ENCODE data around the gene APBA2. TPM values are rescaled to one million over a fixed set of nuclear protein-coding genes. Genes with fewer than 3 reads are reported as not detected.

Gene APBA2
- total RNA-seq, 1 experiment from 2014 or later: 0.31 TPM

DNA sequence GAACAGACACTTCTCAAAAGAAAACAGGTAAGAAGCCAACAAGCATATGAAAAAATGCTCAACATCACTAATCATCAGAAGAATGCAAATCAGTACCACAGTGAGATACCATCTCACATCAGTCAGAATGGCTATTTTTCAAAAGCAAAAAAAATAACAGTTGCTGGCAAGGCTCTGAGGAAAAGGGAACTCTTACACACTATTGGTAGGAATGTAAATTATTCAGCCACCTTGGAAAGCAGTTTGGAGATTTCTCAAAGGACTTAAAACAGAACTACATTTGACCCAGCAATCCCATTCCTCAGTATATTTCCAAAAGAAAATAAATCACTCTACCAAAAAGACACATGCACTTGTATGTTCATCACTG lies 95.6 kb downstream of the APBA2 start:
- no peak overlapping the region for H3K27ac ChIP-seq (ENCODE audit: low read length)
- in situ Hi-C loops (cut with HindIII; ENCODE audit: low pct_unique_long_range_greater_than_20kb, low sequenced_read_pairs) (no loop called here), intact Hi-C loops (cut with micrococcal nuclease; ENCODE audit: unreplicated experiment) (no loop called here)
- no peaks in the 10 kb centered on the region for H3K9me3 ChIP-seq (ENCODE audit: control insufficient read depth, insufficient read depth, low read depth, low read length)
- DNase-seq (ENCODE audit: low read depth, low spot score) (no peak), ATAC-seq (no peak)
- H3K36me3 ChIP-seq (ENCODE audit: control insufficient read depth, insufficient read depth, low read length): no peaks in the 10 kb centered on the region
- POLR2A ChIA-PET: no interaction called here
- no peaks in the 10 kb centered on the region for H3K4me1 ChIP-seq (ENCODE audit: control insufficient read depth, insufficient read depth, low read length)
- TF ChIP-seq, protein P1, sequence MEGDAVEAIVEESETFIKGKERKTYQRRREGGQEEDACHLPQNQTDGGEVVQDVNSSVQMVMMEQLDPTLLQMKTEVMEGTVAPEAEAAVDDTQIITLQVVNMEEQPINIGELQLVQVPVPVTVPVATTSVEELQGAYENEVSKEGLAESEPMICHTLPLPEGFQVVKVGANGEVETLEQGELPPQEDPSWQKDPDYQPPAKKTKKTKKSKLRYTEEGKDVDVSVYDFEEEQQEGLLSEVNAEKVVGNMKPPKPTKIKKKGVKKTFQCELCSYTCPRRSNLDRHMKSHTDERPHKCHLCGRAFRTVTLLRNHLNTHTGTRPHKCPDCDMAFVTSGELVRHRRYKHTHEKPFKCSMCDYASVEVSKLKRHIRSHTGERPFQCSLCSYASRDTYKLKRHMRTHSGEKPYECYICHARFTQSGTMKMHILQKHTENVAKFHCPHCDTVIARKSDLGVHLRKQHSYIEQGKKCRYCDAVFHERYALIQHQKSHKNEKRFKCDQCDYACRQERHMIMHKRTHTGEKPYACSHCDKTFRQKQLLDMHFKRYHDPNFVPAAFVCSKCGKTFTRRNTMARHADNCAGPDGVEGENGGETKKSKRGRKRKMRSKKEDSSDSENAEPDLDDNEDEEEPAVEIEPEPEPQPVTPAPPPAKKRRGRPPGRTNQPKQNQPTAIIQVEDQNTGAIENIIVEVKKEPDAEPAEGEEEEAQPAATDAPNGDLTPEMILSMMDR (IDR thresholded peaks at IDR 0.05): no peak
- TF ChIP-seq SIN3A (IDR thresholded peaks at IDR 0.05; ENCODE audit: borderline replicate concordance, insufficient read depth, low read depth, low read length): no peak
- TF ChIP-seq, protein P2, sequence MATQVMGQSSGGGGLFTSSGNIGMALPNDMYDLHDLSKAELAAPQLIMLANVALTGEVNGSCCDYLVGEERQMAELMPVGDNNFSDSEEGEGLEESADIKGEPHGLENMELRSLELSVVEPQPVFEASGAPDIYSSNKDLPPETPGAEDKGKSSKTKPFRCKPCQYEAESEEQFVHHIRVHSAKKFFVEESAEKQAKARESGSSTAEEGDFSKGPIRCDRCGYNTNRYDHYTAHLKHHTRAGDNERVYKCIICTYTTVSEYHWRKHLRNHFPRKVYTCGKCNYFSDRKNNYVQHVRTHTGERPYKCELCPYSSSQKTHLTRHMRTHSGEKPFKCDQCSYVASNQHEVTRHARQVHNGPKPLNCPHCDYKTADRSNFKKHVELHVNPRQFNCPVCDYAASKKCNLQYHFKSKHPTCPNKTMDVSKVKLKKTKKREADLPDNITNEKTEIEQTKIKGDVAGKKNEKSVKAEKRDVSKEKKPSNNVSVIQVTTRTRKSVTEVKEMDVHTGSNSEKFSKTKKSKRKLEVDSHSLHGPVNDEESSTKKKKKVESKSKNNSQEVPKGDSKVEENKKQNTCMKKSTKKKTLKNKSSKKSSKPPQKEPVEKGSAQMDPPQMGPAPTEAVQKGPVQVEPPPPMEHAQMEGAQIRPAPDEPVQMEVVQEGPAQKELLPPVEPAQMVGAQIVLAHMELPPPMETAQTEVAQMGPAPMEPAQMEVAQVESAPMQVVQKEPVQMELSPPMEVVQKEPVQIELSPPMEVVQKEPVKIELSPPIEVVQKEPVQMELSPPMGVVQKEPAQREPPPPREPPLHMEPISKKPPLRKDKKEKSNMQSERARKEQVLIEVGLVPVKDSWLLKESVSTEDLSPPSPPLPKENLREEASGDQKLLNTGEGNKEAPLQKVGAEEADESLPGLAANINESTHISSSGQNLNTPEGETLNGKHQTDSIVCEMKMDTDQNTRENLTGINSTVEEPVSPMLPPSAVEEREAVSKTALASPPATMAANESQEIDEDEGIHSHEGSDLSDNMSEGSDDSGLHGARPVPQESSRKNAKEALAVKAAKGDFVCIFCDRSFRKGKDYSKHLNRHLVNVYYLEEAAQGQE (IDR thresholded peaks at IDR 0.05; ENCODE audit: insufficient read depth in 1 of 2, low read depth in 2 of 2, low read length in 1 of 2): no peak
- no peak for TF ChIP-seq TCF7L2 (IDR thresholded peaks at IDR 0.05; ENCODE audit: low read depth, low read length)
- TF ChIP-seq POLR2AphosphoS5 (IDR thresholded peaks at IDR 0.05; ENCODE audit: low read depth, low read length): no peak
- BruUV-seq (replicated peaks): no TSS peak
- CTCF ChIA-PET: no interaction called here
- H3K4me3 ChIP-seq (ENCODE audit: low read depth in 2 of 2, low read length in 2 of 2): no peak overlapping the region
- H3K27me3 ChIP-seq (ENCODE audit: control insufficient read depth, insufficient read depth, low read length): no peaks in the 10 kb centered on the region

DNA sequence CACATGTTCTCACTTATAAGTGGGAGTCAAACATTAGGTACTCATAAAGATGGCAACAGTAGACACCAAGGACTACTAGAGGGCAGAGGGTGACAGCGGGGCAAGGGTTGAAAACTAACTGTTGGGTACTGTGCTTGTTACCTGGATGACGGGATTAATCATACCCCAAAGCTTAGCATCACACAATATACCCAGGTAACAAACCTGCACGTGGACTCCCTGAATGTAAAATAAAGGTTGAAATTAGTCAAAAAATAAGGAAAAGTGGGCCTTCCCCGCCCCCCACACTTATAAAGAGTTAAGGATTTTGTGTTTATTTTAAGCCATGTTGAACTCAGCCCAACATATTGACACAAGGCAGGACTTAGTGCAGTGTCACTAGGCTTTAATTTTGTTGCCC lies 96.1 kb downstream of the APBA2 start:
- CTCF ChIA-PET: no interaction called here
- POLR2A ChIA-PET: no interaction called here
- H3K4me3 ChIP-seq (ENCODE audit: low read depth in 2 of 2, low read length in 2 of 2): no peak overlapping the region
- no peak overlapping the region for H3K27ac ChIP-seq (ENCODE audit: low read length)
- H3K27me3 ChIP-seq (ENCODE audit: control insufficient read depth, insufficient read depth, low read length): no peaks in the 10 kb centered on the region
- no peaks in the 10 kb centered on the region for H3K9me3 ChIP-seq (ENCODE audit: control insufficient read depth, insufficient read depth, low read depth, low read length)
- TF ChIP-seq, protein P2 (IDR thresholded peaks at IDR 0.05; ENCODE audit: insufficient read depth in 1 of 2, low read depth in 2 of 2, low read length in 1 of 2): no peak
- no peak for TF ChIP-seq TCF7L2 (IDR thresholded peaks at IDR 0.05; ENCODE audit: low read depth, low read length)
- TF ChIP-seq POLR2AphosphoS5 (IDR thresholded peaks at IDR 0.05; ENCODE audit: low read depth, low read length): no peak
- no peak for TF ChIP-seq SIN3A (IDR thresholded peaks at IDR 0.05; ENCODE audit: borderline replicate concordance, insufficient read depth, low read depth, low read length)
- TF ChIP-seq, protein P1 (IDR thresholded peaks at IDR 0.05): no peak
- no TSS peak for BruUV-seq (replicated peaks)
- ATAC-seq (no peak), DNase-seq (ENCODE audit: low read depth, low spot score) (no peak)
- intact Hi-C loops (cut with micrococcal nuclease; ENCODE audit: unreplicated experiment): no loop called here
- H3K36me3 ChIP-seq (ENCODE audit: control insufficient read depth, insufficient read depth, low read length): no peaks in the 10 kb centered on the region
- no peaks in the 10 kb centered on the region for H3K4me1 ChIP-seq (ENCODE audit: control insufficient read depth, insufficient read depth, low read length)
- in situ Hi-C loops (cut with HindIII; ENCODE audit: low pct_unique_long_range_greater_than_20kb, low sequenced_read_pairs): no loop called here
